Measurements from ENCODE around the gene LORICRIN.

LORICRIN gene

GRCh38 chr1:153305682-153306081, 46.2 kb downstream of the LORICRIN start:
- TF ChIP-seq CTCF (IDR thresholded peaks at IDR 0.05; ENCODE audit: control extremely low read depth, extremely low read depth, low read depth, missing control alignments): no peak
- DNase-seq (ENCODE audit: extremely low spot score): no peak
- ChIA-PET CTCF (interaction anchor here (1.8 kb wide), 1 partner anchor 15 kb away, joined by 4 read pairs; no protein-coding TSS in a partner anchor), POLR2A (no interaction called here)

- no peak for TF ChIP-seq CTCF (IDR thresholded peaks at IDR 0.05; ENCODE audit: control extremely low read depth, extremely low read depth, low read depth, missing control alignments)
- CTCF ChIA-PET: no interaction called here
- no peak for DNase-seq (ENCODE audit: extremely low spot score)
Measured at GRCh38 chr1:153306303-153307220, 47.1 kb downstream of the LORICRIN start.

GRCh38 chr1:153307221-153307600, 47.7 kb downstream of the LORICRIN start:
- no peak for TF ChIP-seq CTCF (IDR thresholded peaks at IDR 0.05; ENCODE audit: control extremely low read depth, extremely low read depth, low read depth, missing control alignments)
- POLR2A ChIA-PET: no interaction called here
- DNase-seq (ENCODE audit: extremely low spot score): no peak
- CTCF ChIA-PET: no interaction called here

More at GRCh38 chr1:153306303-153307220, 47.1 kb downstream of the LORICRIN start:
- POLR2A ChIA-PET: no interaction called here

GRCh38 chr1:153308540-153308939, 49.1 kb downstream of the LORICRIN start:
- no peak for DNase-seq (ENCODE audit: extremely low spot score)
- POLR2A ChIA-PET: no interaction called here
- no peak for TF ChIP-seq CTCF (IDR thresholded peaks at IDR 0.05; ENCODE audit: control extremely low read depth, extremely low read depth, low read depth, missing control alignments)
- CTCF ChIA-PET: no interaction called here

- ChIA-PET POLR2A (no interaction called here), CTCF (interaction anchor here (1.1 to 1.8 kb wide), 2 partner anchors 21 to 64 kb away, joined by 3 to 4 read pairs; no protein-coding TSS in a partner anchor)
- no peak for DNase-seq (ENCODE audit: extremely low spot score)
- no peak for TF ChIP-seq CTCF (IDR thresholded peaks at IDR 0.05; ENCODE audit: control extremely low read depth, extremely low read depth, low read depth, missing control alignments)
Measured at GRCh38 chr1:153309441-153309840, 50.0 kb downstream of the LORICRIN start.

GRCh38 chr1:153310526-153310925, 51.0 kb downstream of the LORICRIN start:
- ChIA-PET POLR2A (no interaction called here), CTCF (interaction anchor here (0.8 to 1.8 kb wide), 3 partner anchors 22 to 77 kb away, joined by 3 to 4 read pairs (median 3); no protein-coding TSS in a partner anchor)

More at GRCh38 chr1:153310526-153310925, 51.0 kb downstream of the LORICRIN start:
- no peak for TF ChIP-seq CTCF (IDR thresholded peaks at IDR 0.05; ENCODE audit: control extremely low read depth, extremely low read depth, low read depth, missing control alignments)
- no peak for DNase-seq (ENCODE audit: extremely low spot score)
